HCEC 1CT (cell line): ENCODE results near the gene RNF150.
"Not testable (repeated sequence)": the region's sequence is repeated elsewhere in the genome, so short reads cannot be mapped to it uniquely, and the experiment has no call there.

Experiments used
- DNase-seq: peaks from one replicate; pipeline ENCODE4 v3.0.0-alpha.2; 2017

The RNF150 gene

GRCh38 chr4:141133146-141133998, at the start of gene RNF150:
RNF150 (minus strand) TSS chr4:141133469.
- DNase-seq, result peak; percentile 66

GRCh38 chr4:141180991-141181761, 47.9 kb upstream of the RNF150 start:
- no peak for DNase-seq

DNA sequence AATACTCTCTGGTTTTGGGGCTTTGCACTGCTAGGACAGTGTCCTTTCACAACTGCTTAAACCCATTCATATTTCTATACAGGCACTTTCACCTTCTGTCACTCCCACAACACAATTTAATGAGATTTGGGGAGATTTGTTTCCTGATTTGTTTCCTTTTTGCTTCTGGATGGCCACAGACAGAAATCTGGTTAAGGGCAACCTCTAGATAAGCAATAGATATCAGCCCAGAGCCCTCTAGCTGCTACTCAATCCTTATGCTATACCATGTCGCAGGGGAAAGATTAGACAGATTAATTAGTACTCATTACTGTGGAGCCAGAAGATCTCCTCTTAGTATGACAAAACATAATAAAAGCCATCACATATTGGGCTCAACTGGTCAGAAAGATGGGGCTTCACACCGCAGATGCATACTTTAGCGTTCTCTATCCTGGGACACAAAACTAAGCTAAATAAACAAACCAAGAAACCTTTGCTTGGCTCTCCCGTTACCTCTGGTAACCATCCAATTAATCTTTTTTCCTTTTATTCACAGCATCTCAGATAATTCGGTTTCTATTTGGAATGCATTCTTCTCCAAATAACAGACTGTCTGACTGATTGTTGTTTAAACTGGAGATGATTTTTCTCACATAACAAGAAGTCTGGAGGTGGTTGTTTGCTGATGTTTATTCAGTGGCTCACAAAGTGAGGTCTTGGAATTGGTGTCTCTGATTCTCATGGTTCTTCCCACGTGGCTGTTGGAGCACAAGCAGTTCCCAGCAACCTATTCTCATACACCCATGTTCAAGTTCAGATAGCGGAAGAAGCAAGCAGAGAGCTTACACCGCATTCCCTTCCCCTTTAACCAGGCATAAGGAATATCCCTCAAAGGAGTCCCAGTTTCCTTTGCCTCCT, 46.5 kb upstream of the RNF150 start:
- DNase-seq, result no peak

DNA sequence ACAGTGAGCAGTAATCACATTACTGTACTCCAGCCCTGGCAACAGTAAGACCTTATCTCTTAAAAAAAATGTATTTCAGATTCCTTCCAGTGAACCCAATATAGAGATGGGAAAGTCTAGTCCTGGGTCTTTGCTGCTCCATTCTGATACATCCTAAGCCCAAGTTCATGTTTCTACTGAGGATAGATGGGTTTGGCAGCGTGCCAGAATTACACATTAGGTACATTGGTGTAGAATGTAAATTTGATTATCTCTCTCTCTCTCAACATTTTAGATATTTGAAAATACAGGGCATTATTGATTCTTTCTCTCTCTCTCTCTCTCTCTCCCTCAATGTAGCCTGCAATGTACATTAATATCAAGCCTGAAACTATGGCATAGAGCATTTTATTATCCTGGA, 43.9 kb upstream of the RNF150 start:
- no peak for DNase-seq

DNA sequence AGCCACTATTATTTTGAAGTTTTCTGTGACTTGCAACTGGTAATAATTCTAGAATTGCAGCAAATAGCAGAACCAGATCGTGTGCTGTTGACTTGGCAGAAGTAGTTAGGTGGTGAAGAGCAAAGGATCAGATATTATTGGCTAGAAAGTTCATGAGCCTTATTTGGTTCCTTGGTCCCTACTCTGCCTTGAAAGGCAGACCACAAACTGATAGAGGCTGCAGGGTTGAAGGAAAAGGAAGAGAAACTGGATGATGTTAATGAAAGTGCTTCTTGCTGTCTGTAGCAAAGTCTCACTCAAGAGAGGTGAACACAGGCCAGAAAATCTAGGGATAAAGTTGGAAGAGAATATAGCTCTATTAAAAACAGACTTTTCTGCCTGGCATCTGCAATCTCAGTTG, 41.2 kb upstream of the RNF150 start:
- DNase-seq, result no peak

- no peak for DNase-seq
These were observed 37.4 kb upstream of the RNF150 start for GRCh38 chr4:141170671-141171070.

- DNase-seq, result no peak
These were observed 36.1 kb upstream of the RNF150 start for GRCh38 chr4:141169391-141169790.

GRCh38 chr4:141165001-141165400, 31.7 kb upstream of the RNF150 start:
- not testable (repeated sequence) for DNase-seq

- no peak for DNase-seq
These were observed 25.8 kb upstream of the RNF150 start for GRCh38 chr4:141159027-141159426.

DNA sequence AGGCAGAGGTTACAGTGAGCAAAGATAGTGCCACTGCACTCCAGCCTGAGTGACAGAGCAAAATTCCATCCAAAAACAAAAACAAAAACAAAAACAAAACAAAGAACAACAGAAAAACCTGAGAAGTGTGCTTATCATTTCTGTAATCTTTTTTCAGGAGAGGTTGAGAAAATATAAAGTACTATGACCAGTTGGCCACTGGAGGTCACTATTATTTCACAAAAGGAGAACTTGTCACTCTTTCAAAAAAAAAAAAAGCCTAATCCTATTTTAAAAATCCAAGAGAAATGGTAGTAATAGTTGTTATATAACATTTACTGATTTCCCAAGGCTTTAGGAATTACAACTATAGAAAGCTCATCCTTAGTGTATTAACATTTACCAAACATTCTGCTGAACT, 24.9 kb upstream of the RNF150 start:
- DNase-seq, result peak; percentile 26

DNA sequence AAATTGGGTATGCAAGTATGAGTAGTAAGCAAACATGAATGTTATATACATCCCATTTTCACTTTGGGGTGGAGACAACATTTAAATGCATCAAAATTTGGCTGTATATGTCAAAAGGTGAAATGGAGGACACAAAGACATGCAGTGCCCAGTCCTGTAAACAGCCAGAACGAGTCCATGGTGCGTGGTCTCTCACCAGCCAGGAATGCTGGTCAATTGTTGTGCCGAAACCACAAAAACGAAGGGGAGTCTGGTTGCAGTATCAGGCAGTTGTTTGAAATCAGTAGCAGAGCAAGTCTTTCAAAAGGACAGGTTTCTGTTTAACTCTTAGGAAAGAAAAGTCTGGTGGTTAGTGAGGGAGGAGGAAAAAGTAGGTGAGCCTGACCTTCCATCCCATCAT, 22.3 kb upstream of the RNF150 start:
- no peak for DNase-seq

GRCh38 chr4:141154725-141155124, 21.5 kb upstream of the RNF150 start:
- DNase-seq, result no peak

- no peak for DNase-seq
These were observed 20.7 kb upstream of the RNF150 start for GRCh38 chr4:141153751-141154510.

DNA sequence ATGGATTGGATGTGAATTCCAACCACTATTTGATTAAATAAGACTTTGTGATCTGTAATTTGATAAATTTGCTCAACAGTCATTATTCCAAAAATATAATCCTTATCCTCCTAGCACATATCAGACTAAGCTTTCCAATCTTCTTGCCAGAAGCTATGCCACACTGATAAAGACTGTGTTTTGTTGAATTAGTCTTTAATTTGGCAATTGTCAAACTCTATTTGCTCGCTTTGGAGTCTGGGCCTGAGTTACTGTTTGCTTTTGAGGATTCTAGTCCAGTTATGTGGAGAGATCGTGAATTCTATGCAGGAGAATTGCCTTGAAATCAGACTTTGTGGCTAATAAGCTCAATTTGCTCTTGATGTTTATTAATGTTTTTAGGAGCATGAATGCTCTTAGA, 10.9 kb upstream of the RNF150 start:
- no peak for DNase-seq

GRCh38 chr4:141142423-141142822, 9.2 kb upstream of the RNF150 start:
- no peak for DNase-seq

- no peak for DNase-seq
These were observed 7.3 kb upstream of the RNF150 start for GRCh38 chr4:141140391-141141200.

- peak; percentile 23 for DNase-seq
These were observed 1.0 kb upstream of the RNF150 start for GRCh38 chr4:141133999-141134995.

DNA sequence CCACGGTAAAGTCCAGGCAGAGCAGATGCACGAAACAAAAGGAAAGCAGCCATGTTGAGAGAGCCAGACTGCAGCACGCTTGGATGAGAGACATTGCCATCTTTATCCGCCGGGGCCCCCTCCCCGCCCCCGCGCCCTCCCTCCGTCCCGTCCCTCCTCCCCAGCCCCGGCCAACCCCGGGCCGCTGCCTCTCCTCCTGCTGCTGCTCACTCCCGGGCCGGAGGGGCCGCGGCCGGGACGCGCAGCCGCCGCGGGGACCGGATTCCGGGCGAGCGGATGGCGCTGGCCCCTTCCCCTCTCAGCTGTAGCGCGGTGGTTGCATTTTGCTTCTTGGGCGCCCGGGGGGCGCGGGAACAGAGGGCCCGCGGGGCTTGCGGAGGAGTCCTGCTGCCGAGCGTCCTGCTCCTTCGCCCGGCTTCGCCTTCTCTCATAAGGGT, 542 bp downstream of the RNF150 start:
- no peak for DNase-seq

- DNase-seq, result no peak
These were observed 1.1 kb downstream of the RNF150 start for GRCh38 chr4:141132072-141132708.

- no peak for DNase-seq
These were observed 1.6 kb downstream of the RNF150 start for GRCh38 chr4:141131723-141132071.
